HFF-Myc (cell line): ENCODE measurements around the gene SLC7A6OS.

ENCODE experiments used
- DNase-seq: peaks from one replicate; pipeline ENCODE4 v3.0.0-alpha.2; 2011; ENCODE audit warnings: low read depth; ENCODE audit errors: extremely low read depth
- H3K4me3 ChIP-seq: replicated peaks from 2 replicates; pipeline ENCODE4 v1.5.1; 2011; ENCODE audit warnings: low read depth, mild to moderate bottlenecking, control low read depth, low read length
- CTCF ChIP-seq: IDR thresholded peaks from 2 replicates; pipeline ENCODE4 v1.5.1; 2012; ENCODE audit warnings: mild to moderate bottlenecking, low read depth, low read length, control low read depth; ENCODE audit errors: missing control alignments

Gene SLC7A6OS

DNA sequence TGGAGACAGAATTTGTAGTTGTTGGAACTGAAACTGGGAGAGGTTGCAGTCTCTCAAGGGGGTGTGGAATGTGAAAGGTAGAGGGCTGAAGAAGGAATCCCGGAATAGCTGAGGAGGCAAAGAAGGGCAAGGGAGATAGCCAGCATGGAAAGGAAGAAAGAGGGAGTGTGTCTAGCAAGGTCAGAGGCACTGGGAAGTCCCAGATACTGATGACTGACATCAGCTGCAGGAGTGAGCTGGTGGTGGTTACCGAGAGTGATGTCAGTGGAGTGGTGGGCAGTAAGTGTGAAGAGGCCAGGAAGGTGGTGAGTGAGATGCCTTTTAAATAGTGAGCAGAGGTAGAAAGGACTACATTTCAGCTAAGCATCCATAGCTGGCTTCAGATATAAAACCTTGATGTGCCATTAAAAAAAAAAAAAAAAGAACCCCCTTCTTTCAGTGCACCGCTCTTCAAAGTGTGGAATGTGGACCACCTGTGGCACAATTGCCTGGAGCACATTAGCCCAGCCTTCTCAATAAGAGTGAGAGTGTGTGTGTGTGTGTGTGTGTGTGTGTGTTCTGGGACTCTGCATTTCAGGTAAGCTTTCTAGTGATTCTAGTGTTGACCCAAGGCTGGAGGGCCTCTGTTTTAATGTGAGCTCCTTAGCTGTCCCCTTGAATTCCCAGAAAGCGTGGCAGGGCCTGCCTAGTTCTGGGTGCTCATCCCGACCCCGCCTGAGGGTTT is 8.6 kb upstream of the SLC7A6OS start:
- H3K4me3 ChIP-seq, result no peak overlapping the region
- DNase-seq, result no peak
- no peak for TF ChIP-seq CTCF

- TF ChIP-seq CTCF, result no peak
- no peak overlapping the region for H3K4me3 ChIP-seq
- DNase-seq, result no peak
Observed at GRCh38 chr16:68313116-68313515, 2.4 kb upstream of the SLC7A6OS start.

DNA sequence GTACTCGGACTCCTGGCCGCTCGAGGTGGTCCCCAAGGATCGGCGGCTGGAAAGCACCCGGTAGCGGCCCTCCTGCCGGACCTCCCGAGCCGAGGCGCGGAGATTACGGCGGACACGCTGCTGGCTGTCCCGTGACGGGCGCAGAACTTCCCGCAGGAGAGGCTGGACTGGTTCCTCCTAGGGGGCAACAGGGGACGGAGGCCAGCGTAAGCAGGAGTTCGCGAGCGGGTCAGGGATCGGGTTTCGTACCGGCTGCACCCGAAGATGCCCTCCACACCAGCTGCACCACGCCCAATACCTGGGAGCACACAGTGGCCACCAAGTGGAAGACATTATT is 341 bp downstream of the SLC7A6OS start:
- DNase-seq, result no peak
- no peak for TF ChIP-seq CTCF
- H3K4me3 ChIP-seq, result peak overlapping the region; percentile 85

DNA sequence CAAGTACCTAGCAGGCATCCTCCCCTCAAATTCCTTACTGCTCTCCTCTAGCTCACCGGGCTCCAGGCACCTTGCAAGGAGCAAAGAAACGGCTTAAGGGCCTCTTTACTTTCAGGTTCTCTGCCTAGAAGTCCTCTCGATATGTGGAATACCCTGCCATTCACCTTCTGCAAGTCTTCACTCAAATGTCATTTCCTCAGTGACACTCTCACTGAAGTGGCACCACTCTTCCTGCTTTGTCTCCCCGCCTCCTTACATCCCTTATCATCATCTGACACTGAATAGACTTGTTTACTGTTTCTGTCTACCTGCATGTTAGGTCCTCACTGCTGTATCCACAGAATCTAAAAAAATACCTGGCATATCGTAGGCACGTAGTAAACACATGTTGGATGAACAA is 947 bp downstream of the SLC7A6OS start:
- no peak for DNase-seq
- peak overlapping the region; percentile 85 for H3K4me3 ChIP-seq
- TF ChIP-seq CTCF, result no peak

- DNase-seq, result no peak
- H3K4me3 ChIP-seq, result no peak overlapping the region
- TF ChIP-seq CTCF, result no peak
Observed at GRCh38 chr16:68306633-68307032, 4.1 kb downstream of the SLC7A6OS start.

GRCh38 chr16:68300734-68301459 is 9.8 kb downstream of the SLC7A6OS start:
- H3K4me3 ChIP-seq, result no peak overlapping the region
- DNase-seq, result no peak
- no peak for TF ChIP-seq CTCF
